ENCODE data around the gene SAMD3.

DNA sequence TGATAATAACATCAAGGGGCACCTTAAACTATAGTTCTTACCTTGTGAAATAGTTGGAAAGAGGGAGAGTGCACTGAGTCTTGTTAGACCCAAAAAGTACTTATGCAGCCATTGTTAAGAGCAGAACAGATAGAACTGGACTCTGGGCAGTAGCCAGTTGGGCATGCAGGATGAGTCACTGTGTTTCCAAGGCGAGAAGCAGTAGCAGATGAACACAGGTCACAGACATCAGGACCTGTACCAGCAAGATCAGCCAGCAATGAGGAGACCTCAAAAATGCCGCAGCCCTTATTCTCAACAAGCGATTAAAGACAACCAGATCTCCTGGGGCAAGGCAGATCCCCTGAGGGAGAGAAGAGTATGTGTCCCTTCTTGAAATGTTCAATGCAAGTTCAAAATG is 79.0 kb downstream of the SAMD3 start:
- TF ChIP-seq POLR2A (IDR thresholded peaks at IDR 0.05) (no peak), CTCF (IDR thresholded peaks at IDR 0.05) (no peak)

Data from right lobe of liver (tissue), 4 donors.